HepG2 (cell line): Measurements from ENCODE around the gene CD248. TPM values are rescaled to one million over a fixed set of nuclear protein-coding genes. Genes with fewer than 3 reads are reported as not detected.

ENCODE experiments used
- FOXM1 ChIP-seq: sonication (generic); formaldehyde crosslinking; IDR thresholded peaks from 2 replicates; pipeline ENCODE4 v1.5.0; 2020; ENCODE audit warnings: missing genetic modification reagents
- HOXA5 ChIP-seq: sonication (generic); formaldehyde crosslinking; IDR thresholded peaks from 2 replicates; pipeline ENCODE4 v1.4.0; 2020; ENCODE audit warnings: missing genetic modification reagents
- MAZ ChIP-seq, 2 experiments: sonication (generic) in 1 of 2; formaldehyde crosslinking in 1 of 2; IDR thresholded peaks; 2 replicates each; pipeline versions ENCODE4 v1.5.0 to v1.6.1; 2012 to 2020; ENCODE audit warnings: low read depth in 2 of 2, mild to moderate bottlenecking in 2 of 2, borderline replicate concordance in 1 of 2, improper control_type of control experiment in 1 of 2, low read length in 1 of 2, missing genetic modification reagents in 1 of 2, moderate library complexity in 1 of 2
- MIER3 ChIP-seq: IDR thresholded peaks from 2 replicates; pipeline ENCODE4 v1.6.1; 2016; ENCODE audit warnings: missing compliant biosample characterization, borderline replicate concordance
- MXI1 ChIP-seq: IDR thresholded peaks from 3 replicates; pipeline ENCODE4 v1.6.1; 2012; ENCODE audit warnings: low read depth, low read length, inconsistent platforms, borderline replicate concordance
- NFAT5 ChIP-seq: sonication (generic); formaldehyde crosslinking; IDR thresholded peaks from 2 replicates; pipeline ENCODE4 v1.4.0; 2020; ENCODE audit warnings: missing genetic modification reagents
- SP5 ChIP-seq: IDR thresholded peaks from 2 replicates; pipeline ENCODE4 v1.6.1; 2016; ENCODE audit warnings: low read depth, borderline replicate concordance
- ZBTB44 ChIP-seq: sonication (generic); formaldehyde crosslinking; IDR thresholded peaks from 2 replicates; pipeline ENCODE4 v1.4.0; 2020; ENCODE audit warnings: missing genetic modification reagents
- ZBTB49 ChIP-seq: sonication (generic); formaldehyde crosslinking; IDR thresholded peaks from 2 replicates; pipeline ENCODE4 v1.4.0; 2020; ENCODE audit warnings: missing genetic modification reagents, borderline replicate concordance
- ZIK1 ChIP-seq: sonication (generic); formaldehyde crosslinking; IDR thresholded peaks from 2 replicates; pipeline ENCODE4 v1.5.0; 2020; ENCODE audit warnings: mild to moderate bottlenecking, low read depth, missing genetic modification reagents, borderline replicate concordance
- ZKSCAN1 ChIP-seq: fragments of 150-350 bp; IDR thresholded peaks from 2 replicates; pipeline ENCODE4 v1.6.1; 2014; ENCODE audit warnings: low read length
- ZNF225 ChIP-seq: sonication (generic); formaldehyde crosslinking; IDR thresholded peaks from 2 replicates; pipeline ENCODE4 v1.4.0; 2020; ENCODE audit warnings: mild to moderate bottlenecking, missing genetic modification reagents
- ZNF710 ChIP-seq: sonication (generic); formaldehyde crosslinking; IDR thresholded peaks from 2 replicates; pipeline ENCODE4 v1.5.0; 2020; ENCODE audit warnings: mild to moderate bottlenecking, missing genetic modification reagents, borderline replicate concordance
- ZNF724P ChIP-seq: sonication (generic); formaldehyde crosslinking; IDR thresholded peaks from 2 replicates; pipeline ENCODE4 v1.8.0; 2022; ENCODE audit warnings: missing genetic modification reagents, borderline replicate concordance
- ZNF879 ChIP-seq: sonication (generic); formaldehyde crosslinking; IDR thresholded peaks from 2 replicates; pipeline ENCODE4 v1.8.1; 2023; ENCODE audit warnings: missing genetic modification reagents
- ZSCAN29 ChIP-seq: sonication (generic); formaldehyde crosslinking; conservative IDR thresholded peaks from 2 replicates; pipeline ENCODE4 v1.4.0; 2020; ENCODE audit warnings: mild to moderate bottlenecking, missing genetic modification reagents
- polyA plus RNA-seq, 8 experiments: library from polyadenylated mRNA; depleted of rRNA in 3 of 8; stranded (reverse) in 7 of 8; unstranded in 1 of 8; fragments of >200 nt; fragmentation: Illumina TruSeq in 4 of 8; extraction: Trizol in 4 of 8; gene quantifications; 2 replicates each; pipeline versions ENCODE4 v1.2.1 to v1.2.3, GENCODE V29; 2011 to 2016; ENCODE audit warnings: low read depth in 4 of 8, missing spikeins in 1 of 8, mixed read lengths in 1 of 8; ENCODE audit not compliant: insufficient read depth in 1 of 8
- total RNA-seq, 5 experiments: library from RNA; depleted of rRNA; stranded (reverse); fragments of >200 nt; fragmentation: Illumina TruSeq; extraction: Trizol; gene quantifications; 2 replicates each; pipeline ENCODE4 v1.2.3, GENCODE V29; 2016; ENCODE audit warnings: low read depth in 1 of 5

The CD248 gene
- total and polyA plus RNA-seq, 2 of the 13 experiments (the other 11 are each of a cell fraction or from before 2014, with no cell fraction given), result 0.25 to 0.35 TPM

GRCh38 chr11:66282468-66283455 is 34.1 kb downstream of the CD248 start (continued):
- TF ChIP-seq ZBTB44 (CRISPR knock-in tag), result no peak
- TF ChIP-seq SP5, result no peak
- TF ChIP-seq HOXA5, result no peak
- no peak for TF ChIP-seq FOXM1 (CRISPR knock-in tag)
- TF ChIP-seq ZNF225, result no peak
- TF ChIP-seq ZBTB49 (CRISPR knock-in tag), result no peak
- no peak for TF ChIP-seq ZKSCAN1
- TF ChIP-seq MAZ (IDR thresholded peaks at IDR 0.05; ENCODE audit: borderline replicate concordance, low read depth, low read length), result peak; percentile 41; the same call in 1 of the 2 replicates
- TF ChIP-seq MAZ (CRISPR knock-in tag; IDR thresholded peaks at IDR 0.05; ENCODE audit: low read depth), result no peak
- no peak for TF ChIP-seq ZNF879 (CRISPR knock-in tag)
- no peak for TF ChIP-seq ZSCAN29 (CRISPR knock-in tag)
- TF ChIP-seq NFAT5 (CRISPR knock-in tag), result no peak
- TF ChIP-seq ZNF724P (CRISPR knock-in tag), result no peak
- TF ChIP-seq MIER3 (CRISPR knock-in tag), result no peak; the same call in 1 of the 2 replicates
- TF ChIP-seq ZIK1, result 0 out of 2 replicates have a peak, but pooled peaks have one; percentile 18
- no peak for TF ChIP-seq ZNF710 (CRISPR knock-in tag)
- peak; percentile 100 for TF ChIP-seq MXI1
